T-cell (primary cell): ENCODE data around the gene IGSF3. TPM values are rescaled to one million over a fixed set of nuclear protein-coding genes. Genes with fewer than 3 reads are reported as not detected.
"Not testable (repeated sequence)": the region's sequence is repeated elsewhere in the genome, so short reads cannot be mapped to it uniquely, and the experiment has no call there.

Source experiments
- ATAC-seq, 4 experiments: fragments of 200-7000 bp in 3 of 4; fragments of 150-1000 bp in 1 of 4; cut with Tn5 transposase; replicated peaks in 1 of 4; 1 replicate in 3 of 4; 2 replicates in 1 of 4; pipeline ENCODE4 v1.10.0; 2021; ENCODE audit warnings: moderate library complexity in 3 of 4, mild to moderate bottlenecking in 2 of 4, moderate number of reproducible peaks in 1 of 4
- CTCF ChIA-PET, 2 donors: fragments of 300-600 bp; sonication (Branson Sonifier 250); formaldehyde crosslinking; loops; one replicate each; lab custom pipeline; 2022; ENCODE audit warnings: antibody characterized with exemption in 2 of 2; lab: Charles Lee
- POLR2A ChIA-PET, 2 donors: fragments of 300-600 bp; sonication (Branson Sonifier 250); formaldehyde crosslinking; loops; one replicate each; lab custom pipeline; 2022; ENCODE audit warnings: antibody characterized with exemption in 2 of 2; lab: Charles Lee
- DNase-seq, 35 experiments: peaks; one replicate each; pipeline versions ENCODE4 v3.0.0 to v3.0.0-alpha.2; 2013 to 2023
- H3K27ac ChIP-seq: one replicate; pipeline ENCODE4 v1.5.1; 2013; ENCODE audit warnings: low read length
- H3K27me3 ChIP-seq, 2 experiments: replicated peaks in 1 of 2; 1 replicate in 1 of 2; 2 replicates in 1 of 2; pipeline versions ENCODE4 v1.6.1 to v1.7.0; 2013; ENCODE audit warnings: low read length in 1 of 2, mixed read lengths in 1 of 2; ENCODE audit not compliant: control insufficient read depth in 2 of 2, insufficient read depth in 2 of 2; ENCODE audit errors: extremely low read depth in 1 of 2
- H3K36me3 ChIP-seq, 2 donors: 1 replicate in 1 of 2; 2 replicates in 1 of 2; pipeline versions ENCODE4 v1.6.1 to v1.7.0; 2013; ENCODE audit warnings: low read length in 1 of 2; ENCODE audit not compliant: control insufficient read depth in 2 of 2, insufficient read depth in 1 of 2; ENCODE audit errors: extremely low read depth in 1 of 2
- H3K4me1 ChIP-seq, 2 experiments: 1 replicate in 1 of 2; 2 replicates in 1 of 2; pipeline versions ENCODE4 v1.6.1 to v1.7.0; 2013; ENCODE audit warnings: low read length in 2 of 2, mixed read lengths in 1 of 2; ENCODE audit not compliant: insufficient read depth in 2 of 2, control insufficient read depth in 1 of 2; ENCODE audit errors: extremely low read depth in 1 of 2
- H3K4me3 ChIP-seq, 2 donors: 1 replicate in 1 of 2; 2 replicates in 1 of 2; pipeline versions ENCODE4 v1.5.1 to v1.7.0; 2013; ENCODE audit warnings: mild to moderate bottlenecking in 2 of 2, low read length in 1 of 2, moderate library complexity in 1 of 2; ENCODE audit not compliant: control insufficient read depth in 1 of 2; ENCODE audit errors: extremely low read depth in 1 of 2
- H3K9me3 ChIP-seq: 2 replicates; pipeline ENCODE4 v1.7.0; 2013
- H3K27ac Mint-ChIP-seq, 2 donors: one replicate each; pipeline ENCODE4 v1.8.0; 2020 to 2021; ENCODE audit warnings: mild to moderate bottlenecking in 2 of 2, mixed read lengths in 2 of 2
- H3K27me3 Mint-ChIP-seq, 2 donors: one replicate each; pipeline ENCODE4 v1.8.0; 2021 to 2022; ENCODE audit warnings: mixed read lengths in 2 of 2
- H3K36me3 Mint-ChIP-seq: one replicate; pipeline ENCODE4 v1.8.0; 2021; ENCODE audit warnings: mixed read lengths
- H3K4me1 Mint-ChIP-seq, 3 donors: one replicate each; pipeline ENCODE4 v1.8.0; 2020 to 2022; ENCODE audit warnings: mixed read lengths in 3 of 3, mild to moderate bottlenecking in 1 of 3
- H3K4me3 Mint-ChIP-seq, 3 donors: one replicate each; pipeline ENCODE4 v1.8.0; 2020 to 2022; ENCODE audit warnings: mild to moderate bottlenecking in 3 of 3, mixed read lengths in 3 of 3, moderate library complexity in 3 of 3
- H3K9me3 Mint-ChIP-seq, 3 donors: one replicate each; pipeline ENCODE4 v1.8.0; 2020 to 2022; ENCODE audit warnings: mixed read lengths in 3 of 3
- WGBS: methylation state at CpG from one replicate; pipeline ENCODE4 v1.1.5; 2013; ENCODE audit warnings: missing lambda C conversion rate; ENCODE audit not compliant: insufficient coverage; 5-methylcytosine and 5-hydroxymethylcytosine counted together
- total RNA-seq, 35 experiments: library from RNA in 6 of 35; stranded (reverse) in 6 of 35; fragments of 120-200 nt in 1 of 35; gene quantifications; one replicate each; pipeline versions ENCODE4 v1.2.1 to v1.2.4 and lab custom pipeline; 2013 to 2026

The IGSF3 gene
- total RNA-seq, 5 donors from 2014 or later (not counting 1 experiment from before 2014, with no cell fraction given) = 0.05 to 0.30 (median 0.24) TPM; not detected in 1

- WGBS = no CpG with 5 or more reads among the region's 3 CpGs
- H3K4me3 Mint-ChIP-seq, H3K9me3 ChIP-seq, DNase-seq, H3K4me3 ChIP-seq, H3K27ac ChIP-seq, H3K27ac Mint-ChIP-seq, H3K36me3 Mint-ChIP-seq, H3K9me3 Mint-ChIP-seq, ATAC-seq, H3K27me3 ChIP-seq, POLR2A ChIA-PET, H3K36me3 ChIP-seq, H3K4me1 ChIP-seq, CTCF ChIA-PET, H3K27me3 Mint-ChIP-seq: not testable (repeated sequence)
- peaks cover 8 to 12% (median 9%) of the 10 kb centered on the region in 3 donors for H3K4me1 Mint-ChIP-seq
Observed at GRCh38 chr1:116593977-116594376, 73.6 kb downstream of the IGSF3 start.

DNA sequence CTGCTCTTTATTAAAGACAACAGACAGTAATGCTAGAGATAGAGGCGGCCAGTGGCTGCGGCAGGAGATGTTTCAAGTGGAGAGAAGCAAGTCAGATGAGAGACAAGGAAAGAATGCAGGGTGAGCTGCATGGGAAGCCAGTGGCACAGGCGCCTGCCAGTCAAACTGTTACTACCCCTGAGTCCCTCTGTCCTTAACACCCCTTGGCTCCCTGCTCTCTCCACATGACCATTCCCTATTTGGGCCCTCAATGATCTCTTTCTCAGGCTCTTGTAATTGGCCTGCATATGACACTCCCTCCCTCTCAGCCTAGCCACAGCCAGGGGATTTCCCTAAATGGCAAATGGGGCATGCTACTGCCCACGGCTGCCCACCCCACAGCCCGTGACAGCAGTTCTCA, 74.1 kb downstream of the IGSF3 start:
- DNase-seq, H3K4me3 ChIP-seq, H3K27ac ChIP-seq, H3K27ac Mint-ChIP-seq, H3K27me3 Mint-ChIP-seq, H3K27me3 ChIP-seq, H3K4me1 ChIP-seq, CTCF ChIA-PET, ATAC-seq, H3K36me3 Mint-ChIP-seq, POLR2A ChIA-PET, H3K9me3 ChIP-seq, H3K4me3 Mint-ChIP-seq, H3K36me3 ChIP-seq, H3K9me3 Mint-ChIP-seq: not testable (repeated sequence)
- H3K4me1 Mint-ChIP-seq = peaks cover 8 to 12% (median 9%) of the 10 kb centered on the region in 3 donors
- WGBS = 90% methylated on average over 2 of the region's 5 CpGs

GRCh38 chr1:116591951-116592605, 75.5 kb downstream of the IGSF3 start:
- H3K4me1 ChIP-seq, H3K27ac ChIP-seq, POLR2A ChIA-PET, H3K4me3 ChIP-seq, H3K9me3 ChIP-seq, H3K27me3 Mint-ChIP-seq, H3K36me3 ChIP-seq, ATAC-seq, DNase-seq, H3K36me3 Mint-ChIP-seq, H3K4me3 Mint-ChIP-seq, H3K27me3 ChIP-seq, H3K27ac Mint-ChIP-seq, H3K9me3 Mint-ChIP-seq: not testable (repeated sequence)
- no CpG with 5 or more reads among the region's 7 CpGs for WGBS
- CTCF ChIA-PET = interaction anchor here in 1 of 2 donors (1.0 kb wide), 1 partner anchor 17 kb away, joined by 3 read pairs; no protein-coding TSS in a partner anchor
- H3K4me1 Mint-ChIP-seq = peaks cover 8 to 19% (median 9%) of the 10 kb centered on the region in 3 donors

DNA sequence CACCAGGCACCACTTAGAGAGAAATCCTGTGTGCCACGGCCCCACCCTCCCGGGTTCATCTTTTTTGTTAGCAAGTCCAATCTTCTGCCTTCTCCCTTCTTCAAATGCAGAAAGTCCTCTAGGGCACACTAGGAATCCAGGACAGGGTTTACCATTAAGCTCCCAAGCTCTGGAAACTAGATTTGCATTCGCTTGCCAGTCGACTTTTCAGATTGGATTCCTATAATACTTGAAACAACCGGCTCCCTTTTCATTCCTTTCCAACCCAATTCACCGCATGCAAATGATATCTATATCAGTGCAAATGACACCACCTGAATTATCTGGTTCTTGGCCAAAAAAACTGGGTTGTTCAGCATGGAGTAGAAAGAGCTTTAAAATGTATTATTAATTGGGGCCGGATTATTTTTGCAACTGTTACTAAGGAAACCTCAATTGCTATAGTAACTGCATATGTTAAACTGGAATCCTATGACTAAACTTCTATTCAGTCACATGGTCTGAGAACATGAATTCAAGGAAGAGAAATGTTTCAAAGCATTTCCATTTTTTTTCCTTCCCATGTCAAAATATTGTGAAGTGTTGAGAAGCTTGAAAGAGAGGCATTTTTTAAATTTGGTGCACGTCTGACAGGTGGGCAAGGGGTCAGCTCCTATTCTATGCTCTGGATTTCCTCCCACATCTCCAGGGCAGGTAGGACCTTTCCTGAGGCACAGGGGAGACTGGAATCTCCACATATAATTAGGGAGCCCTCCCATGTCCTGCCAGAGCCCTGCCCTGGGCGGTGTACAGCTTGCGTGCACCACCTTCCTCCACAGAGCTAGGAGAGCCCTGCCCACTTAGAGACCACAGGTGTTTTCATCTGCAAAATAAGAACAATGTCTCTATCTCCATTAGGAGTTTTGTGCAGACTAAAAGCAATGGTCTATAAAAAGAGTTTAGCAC, 76.3 kb downstream of the IGSF3 start:
- H3K4me1 Mint-ChIP-seq = peaks cover 8 to 17% (median 8%) of the 10 kb centered on the region in 3 donors
- H3K27me3 Mint-ChIP-seq, H3K4me3 ChIP-seq, H3K36me3 ChIP-seq, H3K4me1 ChIP-seq, DNase-seq, ATAC-seq, H3K27ac Mint-ChIP-seq, H3K4me3 Mint-ChIP-seq, H3K9me3 ChIP-seq, POLR2A ChIA-PET, H3K27me3 ChIP-seq, H3K9me3 Mint-ChIP-seq, H3K36me3 Mint-ChIP-seq, H3K27ac ChIP-seq: not testable (repeated sequence)
- no CpG with 5 or more reads among the region's 10 CpGs for WGBS
- CTCF ChIA-PET = interaction anchor here in 1 of 2 donors (1.0 kb wide), 1 partner anchor 16 kb away, joined by 3 read pairs; no protein-coding TSS in a partner anchor

DNA sequence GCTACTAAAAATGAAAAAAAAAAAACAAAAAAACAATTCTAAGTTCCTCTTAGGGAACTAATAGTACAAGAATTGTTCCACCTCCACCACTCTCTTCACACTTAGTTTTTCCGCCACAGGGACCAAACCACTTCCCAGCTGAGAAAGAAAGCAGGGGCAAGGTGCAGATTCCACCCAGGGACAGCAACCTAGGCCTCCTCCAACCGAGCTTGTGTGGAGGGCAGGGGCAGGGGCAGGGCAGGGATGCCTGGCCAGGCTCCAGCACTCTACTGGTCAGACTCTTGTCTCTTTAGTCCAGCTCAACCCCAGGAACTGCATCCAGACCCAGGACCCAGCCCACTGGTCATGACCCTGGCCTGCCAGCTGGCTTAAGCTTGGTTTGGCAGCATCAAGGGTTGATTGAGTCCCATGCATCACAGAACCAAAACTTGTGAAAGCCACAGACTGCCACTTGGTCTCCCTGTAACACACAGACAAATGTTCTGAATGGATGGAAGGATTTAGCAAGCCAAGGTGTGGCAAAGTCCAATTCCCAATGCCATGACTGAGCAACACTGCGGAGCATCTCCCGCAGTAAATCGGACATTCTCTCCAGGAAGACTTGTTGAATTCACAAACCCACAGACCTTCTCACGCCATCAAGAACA, 77.1 kb downstream of the IGSF3 start:
- H3K36me3 ChIP-seq, H3K4me3 Mint-ChIP-seq, H3K9me3 ChIP-seq, CTCF ChIA-PET, DNase-seq, H3K27me3 ChIP-seq, H3K4me1 ChIP-seq, H3K27ac Mint-ChIP-seq, H3K9me3 Mint-ChIP-seq, ATAC-seq, POLR2A ChIA-PET, H3K27me3 Mint-ChIP-seq, H3K27ac ChIP-seq, H3K4me3 ChIP-seq, H3K36me3 Mint-ChIP-seq, H3K4me1 Mint-ChIP-seq: not testable (repeated sequence)
- no CpG with 5 or more reads among the region's 6 CpGs for WGBS

- H3K27ac Mint-ChIP-seq, ATAC-seq, H3K9me3 Mint-ChIP-seq, H3K9me3 ChIP-seq, H3K27me3 Mint-ChIP-seq, DNase-seq, H3K36me3 Mint-ChIP-seq, H3K36me3 ChIP-seq, H3K27me3 ChIP-seq, H3K27ac ChIP-seq, H3K4me1 Mint-ChIP-seq, H3K4me3 Mint-ChIP-seq, H3K4me1 ChIP-seq, CTCF ChIA-PET, POLR2A ChIA-PET, H3K4me3 ChIP-seq: not testable (repeated sequence)
- 83% methylated on average over 9 of the region's 9 CpGs for WGBS
Observed at GRCh38 chr1:116589101-116589735, 78.3 kb downstream of the IGSF3 start.
